DND-41 (cell line): ENCODE data around the gene PCDHB8.
"Not testable (repeated sequence)": the region's sequence is repeated elsewhere in the genome, so short reads cannot be mapped to it uniquely, and the experiment has no call there.

Source experiments
- CTCF ChIP-seq: IDR thresholded peaks from 2 replicates; pipeline ENCODE4 v1.5.1; 2012; ENCODE audit warnings: borderline replicate concordance, low read length, moderate library complexity, mild to moderate bottlenecking; ENCODE audit not compliant: poor library complexity, severe bottlenecking; ENCODE audit errors: extremely low read depth
- EZH2 ChIP-seq: IDR thresholded peaks from 3 replicates; pipeline ENCODE4 v1.6.1; 2012; ENCODE audit warnings: borderline replicate concordance, low read depth, mild to moderate bottlenecking, moderate library complexity, low read length, inconsistent platforms; ENCODE audit not compliant: severe bottlenecking

- TF ChIP-seq CTCF, EZH2: not testable (repeated sequence)
Measured at GRCh38 chr5:141210849-141211248, 33.3 kb downstream of the PCDHB8 start.
